Mesendoderm (in vitro differentiated cells): Measurements from ENCODE around the gene DYRK1A.
A peak's percentile ranks its signal among the peaks of the same experiment; 100 is the strongest.

Experiments used
- DNase-seq: peaks from one replicate; pipeline ENCODE4 v3.0.0; 2013
- H2AK5ac ChIP-seq: 2 replicates; pipeline ENCODE4 v1.6.1; 2013; ENCODE audit warnings: low read length, inconsistent platforms
- H2BK120ac ChIP-seq: 2 replicates; pipeline ENCODE4 v1.6.1; 2013; ENCODE audit warnings: low read depth, mild to moderate bottlenecking, low read length, moderate library complexity, mixed read lengths
- H2BK15ac ChIP-seq: replicated peaks from 2 replicates; pipeline ENCODE4 v1.6.1; 2013; ENCODE audit warnings: low read depth, mild to moderate bottlenecking, moderate library complexity
- H2BK5ac ChIP-seq: 2 replicates; pipeline ENCODE4 v1.6.1; 2013; ENCODE audit warnings: low read length, inconsistent platforms
- H3K18ac ChIP-seq: 2 replicates; pipeline ENCODE4 v1.6.1; 2013; ENCODE audit warnings: mild to moderate bottlenecking, low read length, mixed read lengths
- H3K23ac ChIP-seq: one replicate; pipeline ENCODE4 v1.6.1; 2013; ENCODE audit warnings: low read length
- H3K27ac ChIP-seq: 2 replicates; pipeline ENCODE4 v1.5.1; 2013; ENCODE audit warnings: low read depth, mild to moderate bottlenecking, inconsistent platforms, low read length, moderate library complexity
- H3K27me3 ChIP-seq: 2 replicates; pipeline ENCODE4 v1.6.1; 2013; ENCODE audit warnings: low read length, control low read depth, mild to moderate bottlenecking, inconsistent platforms; ENCODE audit not compliant: insufficient read depth, poor library complexity
- H3K36me3 ChIP-seq: 2 replicates; pipeline ENCODE4 v1.6.1; 2013; ENCODE audit warnings: low read length, inconsistent platforms; ENCODE audit not compliant: control insufficient read depth, insufficient read depth
- H3K4ac ChIP-seq: one replicate; pipeline ENCODE4 v1.6.1; 2013; ENCODE audit warnings: low read depth, mild to moderate bottlenecking, low read length, moderate library complexity
- H3K4me1 ChIP-seq: 2 replicates; pipeline ENCODE4 v1.6.1; 2013; ENCODE audit warnings: low read depth, low read length, inconsistent platforms; ENCODE audit not compliant: control insufficient read depth
- H3K4me2 ChIP-seq: 2 replicates; pipeline ENCODE4 v1.6.1; 2013; ENCODE audit warnings: low read length
- H3K4me3 ChIP-seq: 2 replicates; pipeline ENCODE4 v1.5.1; 2013; ENCODE audit warnings: mild to moderate bottlenecking, low read length
- H3K56ac ChIP-seq: one replicate; pipeline ENCODE4 v1.6.1; 2013; ENCODE audit warnings: low read length
- H3K79me1 ChIP-seq: 2 replicates; pipeline ENCODE4 v1.6.1; 2013; ENCODE audit warnings: low read length, inconsistent platforms
- H3K79me2 ChIP-seq: 2 replicates; pipeline ENCODE4 v1.6.1; 2013; ENCODE audit warnings: mild to moderate bottlenecking, low read length; ENCODE audit not compliant: control insufficient read depth, insufficient read depth
- H3K9ac ChIP-seq: 2 replicates; pipeline ENCODE4 v1.6.1; 2013; ENCODE audit warnings: low read length, inconsistent platforms
- H4K5ac ChIP-seq: one replicate; pipeline ENCODE4 v1.6.1; 2013; ENCODE audit warnings: low read length
- H4K8ac ChIP-seq: one replicate; pipeline ENCODE4 v1.6.1; 2013; ENCODE audit warnings: low read depth, mild to moderate bottlenecking, control low read depth, low read length, moderate library complexity
- WGBS: extraction: QIAGEN DNeasy Blood & Tissue Kit; methylation state at CpG from one replicate; pipeline ENCODE4 v1.1.7; 2013; ENCODE audit warnings: low lambda C conversion rate, missing lambda C conversion rate; ENCODE audit not compliant: insufficient coverage; ENCODE audit errors: extremely low coverage; 5-methylcytosine and 5-hydroxymethylcytosine counted together

DYRK1A gene

DNA sequence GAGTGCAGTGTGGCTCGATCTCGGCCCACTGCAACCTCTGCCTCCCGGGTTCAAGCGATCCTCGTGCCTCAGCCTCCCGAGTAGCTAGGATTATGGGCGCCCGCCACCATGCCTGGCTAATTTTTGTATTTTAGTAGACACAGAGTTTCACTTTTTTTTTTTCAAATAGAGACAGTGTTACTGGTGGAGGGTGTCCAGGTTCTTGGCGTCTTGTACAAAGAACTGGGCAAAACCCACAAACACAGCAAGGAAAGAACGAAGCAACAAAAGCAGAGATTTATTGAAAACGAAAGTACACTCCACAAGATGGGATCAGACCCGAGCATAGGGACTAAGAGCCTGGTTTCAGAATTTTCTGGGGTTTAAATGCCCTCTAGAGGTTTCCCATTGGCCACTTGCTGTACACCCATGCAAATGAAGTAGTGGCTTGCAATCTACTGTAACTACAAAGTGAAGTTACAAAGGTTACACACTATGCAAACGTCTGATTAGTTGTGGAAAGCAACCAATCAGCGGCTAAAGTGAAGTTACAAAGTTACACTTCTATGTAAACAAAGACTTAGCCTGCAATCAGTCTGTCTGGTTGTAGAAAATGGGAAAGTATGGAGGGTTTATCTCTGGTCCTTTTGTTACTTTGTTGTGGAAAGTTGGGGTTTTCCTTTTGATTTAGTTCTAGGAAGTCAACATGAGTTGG, 199.1 kb downstream of the DYRK1A start:
- H4K5ac ChIP-seq: no peak overlapping the region
- no peak overlapping the region for H3K23ac ChIP-seq
- H3K27me3 ChIP-seq: no peaks in the 10 kb centered on the region
- no peak for DNase-seq
- no peak overlapping the region for H3K9ac ChIP-seq
- no peak overlapping the region for H2BK15ac ChIP-seq
- H3K18ac ChIP-seq: no peak overlapping the region
- H2BK120ac ChIP-seq: no peak overlapping the region
- no peak overlapping the region for H2AK5ac ChIP-seq
- H3K79me1 ChIP-seq: no peaks in the 10 kb centered on the region
- H3K4me3 ChIP-seq: no peak overlapping the region
- no peaks in the 10 kb centered on the region for H3K79me2 ChIP-seq
- peak overlapping the region; percentile 4 for H3K4ac ChIP-seq
- peaks cover 13% of the 10 kb centered on the region for H3K4me1 ChIP-seq
- H2BK5ac ChIP-seq: no peak overlapping the region
- H3K36me3 ChIP-seq: no peaks in the 10 kb centered on the region
- no peak overlapping the region for H4K8ac ChIP-seq
- peak overlapping the region; percentile 4 for H3K27ac ChIP-seq
- WGBS: no CpG with 5 or more reads among the region's 14 CpGs
- H3K56ac ChIP-seq: peak overlapping the region; percentile 86
- no peak overlapping the region for H3K4me2 ChIP-seq

DNA sequence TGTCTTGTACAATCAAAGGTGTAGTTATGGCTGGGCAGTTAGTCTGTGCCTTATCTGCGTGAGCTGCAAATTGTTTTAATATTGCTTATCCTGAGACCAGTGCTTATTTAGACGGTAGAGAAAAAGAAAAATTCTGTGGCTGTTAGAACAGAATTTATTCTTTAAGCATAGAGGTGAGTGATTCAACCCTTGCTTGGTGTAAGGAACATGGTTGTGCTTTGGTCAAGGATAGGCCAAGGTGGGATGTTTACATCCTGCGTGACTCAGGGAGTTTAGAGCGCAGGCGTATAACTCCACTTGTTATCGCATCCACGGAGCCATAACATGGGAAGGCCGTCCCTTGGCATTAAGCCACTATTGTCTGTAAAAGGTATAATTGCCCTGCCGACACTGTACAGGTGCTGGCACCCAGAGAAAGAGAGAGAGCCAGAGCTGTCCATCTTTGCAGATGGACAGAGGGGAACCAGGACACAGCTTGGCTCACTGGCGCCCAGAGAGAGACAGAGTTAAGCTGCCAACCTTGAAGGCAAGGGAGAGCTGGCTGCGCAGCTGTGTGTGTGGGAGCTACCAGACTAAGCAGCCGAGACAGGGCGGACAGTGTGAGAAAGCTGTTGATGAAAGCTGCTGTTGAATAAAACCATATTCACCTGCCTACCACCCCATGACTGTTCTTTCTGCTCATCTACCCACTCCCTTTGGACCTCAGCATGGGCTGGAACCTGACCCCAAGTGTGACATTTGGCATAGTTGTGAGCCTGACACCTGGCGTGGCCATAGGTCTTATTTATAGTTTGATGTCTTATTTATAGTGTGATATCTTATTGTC, 200.4 kb downstream of the DYRK1A start:
- Histone ChIP-seq H3K79me2 (no peaks in the 10 kb centered on the region), H3K23ac (no peak overlapping the region), H3K4me3 (no peak overlapping the region), H3K18ac (no peak overlapping the region), H3K27ac (no peak overlapping the region), H3K79me1 (no peaks in the 10 kb centered on the region), H3K9ac (no peak overlapping the region), H3K4ac (no peak overlapping the region), H2BK15ac (no peak overlapping the region), H3K56ac (no peak overlapping the region), H3K4me1 (peaks cover 13% of the 10 kb centered on the region), H4K8ac (no peak overlapping the region), H4K5ac (no peak overlapping the region), H3K36me3 (no peaks in the 10 kb centered on the region), H2BK120ac (no peak overlapping the region), H3K4me2 (no peak overlapping the region), H2BK5ac (no peak overlapping the region), H2AK5ac (no peak overlapping the region), H3K27me3 (no peaks in the 10 kb centered on the region)
- DNase-seq: no peak
- no CpG with 5 or more reads among the region's 14 CpGs for WGBS

DNA sequence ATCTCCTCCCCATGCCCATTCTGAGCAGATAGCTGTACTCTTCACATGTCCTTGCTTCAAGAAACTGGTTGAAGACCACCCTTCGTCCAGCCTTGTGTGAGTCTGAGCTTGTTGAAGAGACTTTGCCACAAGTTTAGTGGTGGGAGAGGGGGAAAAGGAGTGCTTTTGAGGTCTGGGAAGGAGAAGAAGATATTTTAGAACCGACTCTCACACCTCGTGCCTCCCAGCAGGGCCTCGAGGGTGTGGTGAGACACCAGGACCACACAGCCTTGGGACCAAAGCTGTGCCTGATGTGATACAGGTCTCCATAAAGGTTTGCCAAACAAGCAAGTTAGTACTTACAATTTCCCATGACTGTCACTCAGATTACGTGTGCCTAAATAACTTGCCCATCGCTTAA, 201.8 kb downstream of the DYRK1A start:
- Histone ChIP-seq H2BK5ac (no peak overlapping the region), H3K4me3 (no peak overlapping the region), H3K56ac (no peak overlapping the region), H3K4ac (no peak overlapping the region), H4K5ac (no peak overlapping the region), H2BK120ac (no peak overlapping the region), H3K79me2 (no peaks in the 10 kb centered on the region), H3K18ac (no peak overlapping the region), H2AK5ac (no peak overlapping the region), H3K23ac (no peak overlapping the region), H3K9ac (no peak overlapping the region), H3K79me1 (no peaks in the 10 kb centered on the region), H3K36me3 (no peaks in the 10 kb centered on the region), H3K27me3 (no peaks in the 10 kb centered on the region), H3K27ac (no peak overlapping the region), H2BK15ac (no peak overlapping the region), H3K4me2 (no peak overlapping the region), H3K4me1 (peaks cover 11% of the 10 kb centered on the region), H4K8ac (no peak overlapping the region)
- WGBS: no CpG with 5 or more reads among the region's 6 CpGs
- no peak for DNase-seq

DNA sequence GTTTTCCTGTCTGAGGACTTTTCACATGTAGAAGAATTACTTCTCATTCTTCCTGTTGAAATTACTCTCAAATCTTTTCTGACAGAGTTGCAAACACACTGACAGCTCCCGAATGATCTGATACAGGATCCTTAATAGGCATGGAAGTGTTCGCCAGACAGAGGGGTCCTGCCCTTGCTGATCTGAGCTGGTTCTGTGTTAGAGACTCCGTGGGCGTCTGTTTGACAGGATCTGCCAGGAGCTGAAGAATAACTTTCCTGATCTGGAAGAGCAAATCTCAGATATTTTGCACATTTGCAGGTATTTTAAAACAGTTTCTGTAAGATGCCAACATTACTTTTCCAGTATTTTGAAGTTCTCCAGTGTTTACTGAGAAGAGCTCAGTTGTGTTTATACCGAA, 202.3 kb downstream of the DYRK1A start:
- H2AK5ac ChIP-seq: no peak overlapping the region
- H2BK5ac ChIP-seq: no peak overlapping the region
- H4K8ac ChIP-seq: no peak overlapping the region
- H2BK120ac ChIP-seq: no peak overlapping the region
- no peak overlapping the region for H3K4me3 ChIP-seq
- H4K5ac ChIP-seq: no peak overlapping the region
- H3K36me3 ChIP-seq: no peaks in the 10 kb centered on the region
- no peak overlapping the region for H3K27ac ChIP-seq
- WGBS: no CpG with 5 or more reads among the region's 5 CpGs
- no peak overlapping the region for H3K4ac ChIP-seq
- no peaks in the 10 kb centered on the region for H3K27me3 ChIP-seq
- DNase-seq: no peak
- no peak overlapping the region for H3K23ac ChIP-seq
- no peak overlapping the region for H3K56ac ChIP-seq
- H3K79me2 ChIP-seq: no peaks in the 10 kb centered on the region
- H3K4me2 ChIP-seq: no peak overlapping the region
- H3K79me1 ChIP-seq: no peaks in the 10 kb centered on the region
- no peak overlapping the region for H3K18ac ChIP-seq
- H3K9ac ChIP-seq: no peak overlapping the region
- peaks cover 11% of the 10 kb centered on the region for H3K4me1 ChIP-seq
- H2BK15ac ChIP-seq: peak overlapping the region; percentile 45

DNA sequence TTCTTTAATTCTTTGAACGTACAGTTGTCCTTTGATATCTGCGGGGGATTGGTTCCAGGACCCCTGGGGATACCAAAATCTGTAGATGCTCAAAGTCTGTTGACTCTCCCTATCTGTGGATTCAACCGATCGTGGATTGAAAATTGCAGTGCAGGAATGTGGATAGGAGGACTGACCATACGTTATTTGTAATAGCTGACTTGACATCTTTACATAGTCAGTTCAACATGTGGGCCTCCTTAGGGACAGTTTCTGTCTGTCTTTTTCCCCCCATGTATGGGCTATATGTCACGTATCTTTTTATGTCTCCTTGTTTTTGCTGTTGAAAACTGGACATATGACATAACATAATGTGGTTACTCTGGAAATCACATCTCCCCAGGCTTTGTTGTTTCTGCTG, 204.9 kb downstream of the DYRK1A start:
- Histone ChIP-seq H3K4me3 (no peak overlapping the region), H3K79me1 (no peaks in the 10 kb centered on the region), H3K27me3 (no peaks in the 10 kb centered on the region), H2BK5ac (no peak overlapping the region), H3K23ac (no peak overlapping the region), H3K36me3 (no peaks in the 10 kb centered on the region), H3K4me1 (no peaks in the 10 kb centered on the region), H4K5ac (no peak overlapping the region), H3K27ac (no peak overlapping the region), H3K18ac (no peak overlapping the region), H2BK120ac (no peak overlapping the region), H3K56ac (no peak overlapping the region), H2AK5ac (no peak overlapping the region), H3K79me2 (no peaks in the 10 kb centered on the region), H3K9ac (no peak overlapping the region), H2BK15ac (no peak overlapping the region), H4K8ac (no peak overlapping the region), H3K4ac (no peak overlapping the region), H3K4me2 (no peak overlapping the region)
- DNase-seq: no peak
- no CpG with 5 or more reads among the region's 6 CpGs for WGBS
